DND-41 (cell line): Measurements from ENCODE around the gene ONECUT1.

ENCODE experiments used
- ATAC-seq: fragments of 200-7000 bp; cut with Tn5 transposase; 3 replicates; pipeline ENCODE4 v1.9.1; 2021; ENCODE audit warnings: low read depth; ENCODE audit not compliant: insufficient read depth
- DNase-seq: peaks from one replicate; pipeline ENCODE4 v3.0.0-alpha.2; 2020
- H2AFZ ChIP-seq: 2 replicates; pipeline ENCODE4 v1.6.0; 2012; ENCODE audit warnings: low read depth, low read length
- H3K27ac ChIP-seq: 2 replicates; pipeline ENCODE4 v1.5.1; 2012; ENCODE audit warnings: low read length, inconsistent platforms
- H3K27me3 ChIP-seq: fragments of 200-600 bp; sonication (generic); 2 replicates; pipeline ENCODE4 v1.6.0; 2012; ENCODE audit warnings: low read length, mild to moderate bottlenecking, inconsistent platforms; ENCODE audit not compliant: insufficient read depth, poor library complexity
- H3K36me3 ChIP-seq: 2 replicates; pipeline ENCODE4 v1.5.1; 2012; ENCODE audit warnings: low read length, inconsistent platforms; ENCODE audit not compliant: insufficient read depth
- H3K4me1 ChIP-seq: 2 replicates; pipeline ENCODE4 v1.5.1; 2012; ENCODE audit warnings: mild to moderate bottlenecking, low read length; ENCODE audit not compliant: insufficient read depth
- H3K4me2 ChIP-seq: 2 replicates; pipeline ENCODE4 v1.6.0; 2012; ENCODE audit warnings: mild to moderate bottlenecking, moderate library complexity, low read length, inconsistent platforms; ENCODE audit not compliant: insufficient read depth
- H3K4me3 ChIP-seq, 2 experiments: fragments of 200-600 bp in 1 of 2; shearing (Covaris generic) in 1 of 2; 2 replicates each; pipeline ENCODE4 v1.5.1; 2012 to 2016; ENCODE audit warnings: inconsistent platforms in 2 of 2, low read length in 2 of 2, mild to moderate bottlenecking in 2 of 2, low read depth in 1 of 2, moderate library complexity in 1 of 2
- H3K79me2 ChIP-seq: 2 replicates; pipeline ENCODE4 v1.6.0; 2012; ENCODE audit warnings: low read length, inconsistent platforms; ENCODE audit not compliant: insufficient read depth
- H3K9ac ChIP-seq: 2 replicates; pipeline ENCODE4 v1.6.0; 2012; ENCODE audit warnings: low read depth, mild to moderate bottlenecking, inconsistent platforms, low read length, moderate library complexity
- H3K9me3 ChIP-seq: 2 replicates; pipeline ENCODE4 v1.5.1; 2012; ENCODE audit warnings: low read length, moderate library complexity, mild to moderate bottlenecking, inconsistent platforms; ENCODE audit not compliant: insufficient read depth, severe bottlenecking
- H4K20me1 ChIP-seq: 2 replicates; pipeline ENCODE4 v1.6.0; 2012; ENCODE audit warnings: low read length; ENCODE audit not compliant: insufficient read depth
- EZH2 ChIP-seq: IDR thresholded peaks from 3 replicates; pipeline ENCODE4 v1.6.1; 2012; ENCODE audit warnings: borderline replicate concordance, low read depth, mild to moderate bottlenecking, moderate library complexity, low read length, inconsistent platforms; ENCODE audit not compliant: severe bottlenecking
- TF ChIP-seq, protein P1 (sequence below): IDR thresholded peaks from 2 replicates; pipeline ENCODE4 v1.5.1; 2012; ENCODE audit warnings: borderline replicate concordance, low read length, moderate library complexity, mild to moderate bottlenecking; ENCODE audit not compliant: poor library complexity, severe bottlenecking; ENCODE audit errors: extremely low read depth

Gene ONECUT1

DNA sequence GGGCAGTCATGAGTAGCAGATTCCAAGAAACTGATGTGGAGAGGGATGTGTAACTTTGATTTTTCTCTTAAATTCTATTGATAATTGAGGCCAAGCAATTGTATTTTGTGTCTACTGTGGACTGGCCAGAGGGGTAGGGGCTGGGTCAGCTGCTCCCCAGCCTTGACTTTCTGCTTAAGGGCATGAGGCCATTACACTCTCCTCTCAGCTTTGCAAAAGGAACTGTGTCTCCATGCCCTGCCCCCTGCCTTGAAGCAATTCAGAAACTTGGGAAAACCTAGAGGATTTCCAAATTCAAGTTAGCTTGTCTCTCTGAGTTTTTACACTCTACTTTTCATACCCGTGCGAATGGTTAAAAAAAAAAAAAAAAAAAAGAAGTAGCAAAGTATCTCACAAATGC, 38.6 kb downstream of the ONECUT1 start:
- ATAC-seq = no peak
- no peaks in the 10 kb centered on the region for H3K9me3 ChIP-seq

DNA sequence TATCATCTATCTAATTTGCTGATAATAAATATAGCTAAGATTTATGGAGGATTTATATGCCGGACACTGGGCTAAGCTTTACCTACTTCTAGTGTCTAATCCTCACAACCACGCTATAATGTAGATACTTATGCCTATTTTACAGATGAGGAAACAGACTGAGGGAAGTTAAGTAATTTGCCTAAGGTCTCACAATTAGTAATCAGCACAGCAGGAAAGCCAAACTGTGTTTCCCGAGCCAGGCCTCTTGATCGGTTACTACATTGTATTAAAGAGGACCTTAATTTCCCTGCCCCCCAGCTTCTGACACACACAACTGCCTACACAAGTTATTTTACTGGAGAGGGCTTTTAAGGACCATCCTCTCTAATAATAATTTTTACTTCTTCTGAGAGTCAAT, 40.9 kb downstream of the ONECUT1 start:
- Histone ChIP-seq H3K9me3 (no peaks in the 10 kb centered on the region), H2AFZ (no peak overlapping the region), H3K79me2 (no peaks in the 10 kb centered on the region), H3K27ac (no peak overlapping the region), H3K27me3 (no peaks in the 10 kb centered on the region), H4K20me1 (no peaks in the 10 kb centered on the region), H3K36me3 (no peaks in the 10 kb centered on the region), H3K4me2 (no peak overlapping the region), H3K9ac (no peak overlapping the region), H3K4me3 (no peak overlapping the region), H3K4me1 (no peaks in the 10 kb centered on the region)
- ATAC-seq = no peak
- DNase-seq = no peak
- no peak for TF ChIP-seq EZH2
- TF ChIP-seq, protein P1, sequence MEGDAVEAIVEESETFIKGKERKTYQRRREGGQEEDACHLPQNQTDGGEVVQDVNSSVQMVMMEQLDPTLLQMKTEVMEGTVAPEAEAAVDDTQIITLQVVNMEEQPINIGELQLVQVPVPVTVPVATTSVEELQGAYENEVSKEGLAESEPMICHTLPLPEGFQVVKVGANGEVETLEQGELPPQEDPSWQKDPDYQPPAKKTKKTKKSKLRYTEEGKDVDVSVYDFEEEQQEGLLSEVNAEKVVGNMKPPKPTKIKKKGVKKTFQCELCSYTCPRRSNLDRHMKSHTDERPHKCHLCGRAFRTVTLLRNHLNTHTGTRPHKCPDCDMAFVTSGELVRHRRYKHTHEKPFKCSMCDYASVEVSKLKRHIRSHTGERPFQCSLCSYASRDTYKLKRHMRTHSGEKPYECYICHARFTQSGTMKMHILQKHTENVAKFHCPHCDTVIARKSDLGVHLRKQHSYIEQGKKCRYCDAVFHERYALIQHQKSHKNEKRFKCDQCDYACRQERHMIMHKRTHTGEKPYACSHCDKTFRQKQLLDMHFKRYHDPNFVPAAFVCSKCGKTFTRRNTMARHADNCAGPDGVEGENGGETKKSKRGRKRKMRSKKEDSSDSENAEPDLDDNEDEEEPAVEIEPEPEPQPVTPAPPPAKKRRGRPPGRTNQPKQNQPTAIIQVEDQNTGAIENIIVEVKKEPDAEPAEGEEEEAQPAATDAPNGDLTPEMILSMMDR = no peak

More for the DNA sequence above, 38.6 kb downstream of the ONECUT1 start:
- Histone ChIP-seq H2AFZ (no peak overlapping the region), H3K27ac (no peak overlapping the region), H4K20me1 (no peaks in the 10 kb centered on the region), H3K9ac (no peak overlapping the region), H3K4me2 (no peak overlapping the region), H3K79me2 (no peaks in the 10 kb centered on the region), H3K36me3 (no peaks in the 10 kb centered on the region), H3K4me1 (no peaks in the 10 kb centered on the region), H3K4me3 (no peak overlapping the region), H3K27me3 (no peaks in the 10 kb centered on the region)
- TF ChIP-seq, protein P1 = no peak
- no peak for TF ChIP-seq EZH2
- no peak for DNase-seq

DNA sequence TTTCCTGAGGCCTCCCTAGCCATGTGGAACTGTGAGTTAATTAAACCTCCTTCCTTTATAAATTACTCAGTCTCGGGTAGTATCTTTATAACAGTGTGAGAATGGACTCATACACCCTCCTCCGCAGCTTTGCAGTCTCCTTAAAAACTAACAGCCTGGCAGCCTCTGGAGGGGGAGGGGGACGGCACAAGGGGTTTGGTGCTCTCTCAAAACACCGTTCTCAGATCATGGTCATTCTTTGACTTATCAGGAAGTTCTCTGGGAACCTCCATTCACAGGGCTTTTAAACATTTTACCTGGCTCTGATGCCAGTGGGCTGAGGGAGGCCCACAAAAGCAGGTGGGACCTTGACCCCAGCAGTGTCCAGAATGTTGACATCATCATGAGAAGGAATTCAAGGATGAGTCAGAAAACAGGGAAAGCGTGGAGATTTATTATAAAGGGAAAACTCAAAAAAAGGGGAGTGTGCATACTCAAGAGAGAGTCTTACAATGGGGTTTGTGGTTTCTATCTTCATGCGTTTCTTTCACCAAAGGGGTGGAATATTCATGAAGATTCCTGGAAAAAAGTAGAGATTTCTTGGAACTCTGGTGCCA, 43.9 kb downstream of the ONECUT1 start:
- TF ChIP-seq EZH2 = no peak
- TF ChIP-seq, protein P1 = no peak
- H3K36me3 ChIP-seq = no peaks in the 10 kb centered on the region
- H3K79me2 ChIP-seq = no peaks in the 10 kb centered on the region
- H3K4me3 ChIP-seq = no peak overlapping the region
- ATAC-seq (no peak), DNase-seq (no peak)
- no peaks in the 10 kb centered on the region for H3K27me3 ChIP-seq
- no peak overlapping the region for H3K27ac ChIP-seq
- no peak overlapping the region for H3K4me2 ChIP-seq
- H3K9me3 ChIP-seq = no peaks in the 10 kb centered on the region
- no peak overlapping the region for H2AFZ ChIP-seq
- H3K9ac ChIP-seq = no peak overlapping the region
- H4K20me1 ChIP-seq = no peaks in the 10 kb centered on the region
- no peaks in the 10 kb centered on the region for H3K4me1 ChIP-seq
